GM23338 (cell line): ENCODE results near the gene ZCCHC10. TPM values are rescaled to one million over a fixed set of nuclear protein-coding genes. Genes with fewer than 3 reads are reported as not detected.

Source experiments
- ATAC-seq: fragments of 200-7000 bp; cut with Tn5 transposase; 3 replicates; pipeline ENCODE4 v1.9.1; 2020
- DNase-seq: peaks from one replicate; pipeline ENCODE4 v3.0.0-alpha.2; 2015; ENCODE audit warnings: low spot score
- H2AFZ ChIP-seq: fragments of 200-600 bp; sonication (generic); 2 replicates; pipeline ENCODE4 v1.8.0; 2016; ENCODE audit warnings: antibody characterized with exemption, mild to moderate bottlenecking, moderate library complexity
- H3F3A ChIP-seq: fragments of 200-600 bp; sonication (generic); replicated peaks from 2 replicates; pipeline ENCODE4 v1.8.0; 2017; ENCODE audit warnings: antibody characterized with exemption, mixed run types, low read depth
- H3K27ac ChIP-seq: fragments of 200-600 bp; sonication (generic); 2 replicates; pipeline ENCODE4 v1.6.1; 2016; ENCODE audit warnings: low read depth
- H3K27me3 ChIP-seq: fragments of 200-600 bp; sonication (generic); 2 replicates; pipeline ENCODE4 v1.8.0; 2016; ENCODE audit warnings: mild to moderate bottlenecking, mixed run types, moderate library complexity; ENCODE audit not compliant: insufficient read depth
- H3K36me3 ChIP-seq: fragments of 200-600 bp; sonication (generic); 2 replicates; pipeline ENCODE4 v1.8.0; 2016; ENCODE audit warnings: mild to moderate bottlenecking; ENCODE audit not compliant: insufficient read depth
- H3K4me1 ChIP-seq: fragments of 200-600 bp; sonication (generic); 2 replicates; pipeline ENCODE4 v1.8.0; 2016; ENCODE audit warnings: mild to moderate bottlenecking, moderate library complexity; ENCODE audit not compliant: insufficient read depth
- H3K4me2 ChIP-seq: fragments of 200-600 bp; sonication (generic); 2 replicates; pipeline ENCODE4 v1.7.1; 2017; ENCODE audit warnings: mixed run types
- H3K4me3 ChIP-seq: fragments of 200-600 bp; sonication (generic); 2 replicates; pipeline ENCODE4 v1.6.1; 2016; ENCODE audit warnings: mixed run types
- H3K79me2 ChIP-seq: fragments of 200-600 bp; sonication (generic); replicated peaks from 2 replicates; pipeline ENCODE4 v1.8.0; 2017; ENCODE audit warnings: mild to moderate bottlenecking; ENCODE audit not compliant: insufficient read depth
- H3K9me2 ChIP-seq: fragments of 200-600 bp; sonication (generic); 2 replicates; pipeline ENCODE4 v1.8.0; 2017; ENCODE audit not compliant: insufficient read depth
- H4K20me1 ChIP-seq: fragments of 200-600 bp; sonication (generic); replicated peaks from 2 replicates; pipeline ENCODE4 v1.8.0; 2017; ENCODE audit warnings: mild to moderate bottlenecking; ENCODE audit not compliant: insufficient read depth
- H3K27ac Mint-ChIP-seq: 2 replicates; pipeline ENCODE4 v1.8.0; 2020; ENCODE audit warnings: inconsistent platforms, mild to moderate bottlenecking, moderate library complexity, mixed read lengths
- H3K27me3 Mint-ChIP-seq: 3 replicates; pipeline ENCODE4 v1.8.0; 2022; ENCODE audit warnings: low read depth, mild to moderate bottlenecking, moderate library complexity, mixed read lengths, inconsistent platforms; ENCODE audit not compliant: insufficient read depth, poor library complexity
- H3K36me3 Mint-ChIP-seq: 3 replicates; pipeline ENCODE4 v1.8.0; 2021; ENCODE audit warnings: low read depth, mild to moderate bottlenecking, inconsistent platforms, moderate library complexity, mixed read lengths
- H3K4me1 Mint-ChIP-seq: 3 replicates; pipeline ENCODE4 v1.8.0; 2020; ENCODE audit warnings: mild to moderate bottlenecking, inconsistent platforms, mixed read lengths
- H3K4me3 Mint-ChIP-seq: 3 replicates; pipeline ENCODE4 v1.8.0; 2021; ENCODE audit warnings: moderate library complexity, mild to moderate bottlenecking, inconsistent platforms, mixed read lengths
- H3K9me3 Mint-ChIP-seq: 3 replicates; pipeline ENCODE4 v1.8.0; 2020; ENCODE audit warnings: moderate library complexity, mild to moderate bottlenecking, inconsistent platforms, mixed read lengths
- EZH2 ChIP-seq: fragments of 200-600 bp; sonication (generic); IDR thresholded peaks from one replicate; pipeline ENCODE4 v1.8.0; 2017; ENCODE audit warnings: antibody characterized with exemption, mild to moderate bottlenecking, low read depth; ENCODE audit not compliant: unreplicated experiment
- EZH2phosphoT487 ChIP-seq: fragments of 200-600 bp; sonication (generic); IDR thresholded peaks from one replicate; pipeline ENCODE4 v1.8.1; 2018; ENCODE audit warnings: antibody characterized with exemption; ENCODE audit not compliant: unreplicated experiment
- JUNB ChIP-seq: IDR thresholded peaks from one replicate; pipeline ENCODE4 v1.6.1; 2016; ENCODE audit warnings: antibody characterized with exemption; ENCODE audit not compliant: unreplicated experiment
- NANOG ChIP-seq: IDR thresholded peaks from 2 replicates; pipeline ENCODE4 v1.6.1; 2016; ENCODE audit warnings: antibody characterized with exemption, borderline replicate concordance
- POLR2AphosphoS5 ChIP-seq: IDR thresholded peaks from 2 replicates; pipeline ENCODE4 v1.6.1; 2016; ENCODE audit warnings: antibody characterized with exemption, low read depth
- STAT1 ChIP-seq: IDR thresholded peaks from one replicate; pipeline ENCODE4 v1.6.1; 2016; ENCODE audit warnings: antibody characterized with exemption; ENCODE audit not compliant: unreplicated experiment
- ZNF114 ChIP-seq: fragments of 250-450 bp; sonication (Bioruptor Pico); IDR thresholded peaks from 2 replicates; pipeline ENCODE4 v1.5.0; 2020; ENCODE audit warnings: mild to moderate bottlenecking, moderate library complexity
- ZNF331 ChIP-seq: fragments of 250-450 bp; sonication (Bioruptor Pico); IDR thresholded peaks from 2 replicates; pipeline ENCODE4 v1.5.0; 2020; ENCODE audit warnings: low read depth, mild to moderate bottlenecking, moderate library complexity
- polyA plus RNA-seq: library from polyadenylated mRNA; unstranded; fragments of >200 nt; fragmentation: Nextera tagmentation; extraction: Ambion mirVana; gene quantifications from 2 replicates; pipeline ENCODE4 v1.2.1, GENCODE V29; 2016
- total RNA-seq: library from RNA; depleted of rRNA; stranded (reverse); fragments of >200 nt; shearing (Covaris generic); gene quantifications from 2 replicates; pipeline ENCODE4 v1.2.3, GENCODE V29; 2014
- TF ChIP-seq, protein P1 (sequence below): IDR thresholded peaks from one replicate; pipeline ENCODE4 v1.6.1; 2018; ENCODE audit warnings: antibody characterized with exemption; ENCODE audit not compliant: unreplicated experiment

ZCCHC10 gene
- total and polyA plus RNA-seq, 2 experiments from 2014 or later: 25.3 to 90.1 TPM

DNA sequence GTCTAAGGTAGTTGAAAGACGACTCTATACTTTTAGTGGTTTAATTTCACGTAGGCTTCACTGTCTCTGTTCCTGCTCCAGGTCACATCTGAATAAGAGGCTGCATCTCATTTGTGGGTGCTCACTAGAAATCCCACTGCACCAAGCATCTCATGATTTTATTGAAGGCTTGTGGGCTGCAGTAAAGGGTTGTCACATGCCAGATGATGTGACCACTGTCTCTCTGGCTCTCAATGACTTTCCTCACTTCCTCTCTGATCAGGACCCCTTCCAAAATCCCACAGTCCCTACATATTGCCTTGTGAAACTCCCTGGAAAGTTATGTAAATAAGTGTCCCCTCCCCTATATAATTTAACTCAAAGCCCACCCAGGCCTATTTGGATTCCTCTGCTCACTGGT is 8.9 kb upstream of the ZCCHC10 start (continued):
- TF ChIP-seq JUNB (no peak), EZH2 (no peak), EZH2phosphoT487 (no peak), ZNF331 (CRISPR knock-in tag) (no peak), NANOG (no peak), POLR2AphosphoS5 (no peak)
- TF ChIP-seq, protein P1, sequence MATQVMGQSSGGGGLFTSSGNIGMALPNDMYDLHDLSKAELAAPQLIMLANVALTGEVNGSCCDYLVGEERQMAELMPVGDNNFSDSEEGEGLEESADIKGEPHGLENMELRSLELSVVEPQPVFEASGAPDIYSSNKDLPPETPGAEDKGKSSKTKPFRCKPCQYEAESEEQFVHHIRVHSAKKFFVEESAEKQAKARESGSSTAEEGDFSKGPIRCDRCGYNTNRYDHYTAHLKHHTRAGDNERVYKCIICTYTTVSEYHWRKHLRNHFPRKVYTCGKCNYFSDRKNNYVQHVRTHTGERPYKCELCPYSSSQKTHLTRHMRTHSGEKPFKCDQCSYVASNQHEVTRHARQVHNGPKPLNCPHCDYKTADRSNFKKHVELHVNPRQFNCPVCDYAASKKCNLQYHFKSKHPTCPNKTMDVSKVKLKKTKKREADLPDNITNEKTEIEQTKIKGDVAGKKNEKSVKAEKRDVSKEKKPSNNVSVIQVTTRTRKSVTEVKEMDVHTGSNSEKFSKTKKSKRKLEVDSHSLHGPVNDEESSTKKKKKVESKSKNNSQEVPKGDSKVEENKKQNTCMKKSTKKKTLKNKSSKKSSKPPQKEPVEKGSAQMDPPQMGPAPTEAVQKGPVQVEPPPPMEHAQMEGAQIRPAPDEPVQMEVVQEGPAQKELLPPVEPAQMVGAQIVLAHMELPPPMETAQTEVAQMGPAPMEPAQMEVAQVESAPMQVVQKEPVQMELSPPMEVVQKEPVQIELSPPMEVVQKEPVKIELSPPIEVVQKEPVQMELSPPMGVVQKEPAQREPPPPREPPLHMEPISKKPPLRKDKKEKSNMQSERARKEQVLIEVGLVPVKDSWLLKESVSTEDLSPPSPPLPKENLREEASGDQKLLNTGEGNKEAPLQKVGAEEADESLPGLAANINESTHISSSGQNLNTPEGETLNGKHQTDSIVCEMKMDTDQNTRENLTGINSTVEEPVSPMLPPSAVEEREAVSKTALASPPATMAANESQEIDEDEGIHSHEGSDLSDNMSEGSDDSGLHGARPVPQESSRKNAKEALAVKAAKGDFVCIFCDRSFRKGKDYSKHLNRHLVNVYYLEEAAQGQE: no peak

GRCh38 chr5:133034064-133034463 is 7.7 kb upstream of the ZCCHC10 start:
- Histone ChIP-seq H3K4me1 (no peaks in the 10 kb centered on the region), H4K20me1 (no peaks in the 10 kb centered on the region), H3K36me3 (no peaks in the 10 kb centered on the region), H3K27me3 (no peaks in the 10 kb centered on the region), H3F3A (no peaks in the 10 kb centered on the region), H3K79me2 (no peaks in the 10 kb centered on the region), H3K4me3 (no peak overlapping the region), H3K9me2 (no peaks in the 10 kb centered on the region), H3K4me2 (no peak overlapping the region), H2AFZ (0 out of 2 replicates have a peak overlapping the region, but pooled peaks have one; percentile 84), H3K27ac (no peak overlapping the region)
- no peaks in the 10 kb centered on the region for H3K9me3 Mint-ChIP-seq
- no peaks in the 10 kb centered on the region for H3K27me3 Mint-ChIP-seq
- no peak overlapping the region for H3K4me3 Mint-ChIP-seq
- no peak overlapping the region for H3K27ac Mint-ChIP-seq
- ATAC-seq (no peak), DNase-seq (no peak)
- H3K36me3 Mint-ChIP-seq: no peaks in the 10 kb centered on the region
- H3K4me1 Mint-ChIP-seq: peaks cover 8% of the 10 kb centered on the region; the same call in 1 of the 3 replicates
- TF ChIP-seq STAT1: no peak

DNA sequence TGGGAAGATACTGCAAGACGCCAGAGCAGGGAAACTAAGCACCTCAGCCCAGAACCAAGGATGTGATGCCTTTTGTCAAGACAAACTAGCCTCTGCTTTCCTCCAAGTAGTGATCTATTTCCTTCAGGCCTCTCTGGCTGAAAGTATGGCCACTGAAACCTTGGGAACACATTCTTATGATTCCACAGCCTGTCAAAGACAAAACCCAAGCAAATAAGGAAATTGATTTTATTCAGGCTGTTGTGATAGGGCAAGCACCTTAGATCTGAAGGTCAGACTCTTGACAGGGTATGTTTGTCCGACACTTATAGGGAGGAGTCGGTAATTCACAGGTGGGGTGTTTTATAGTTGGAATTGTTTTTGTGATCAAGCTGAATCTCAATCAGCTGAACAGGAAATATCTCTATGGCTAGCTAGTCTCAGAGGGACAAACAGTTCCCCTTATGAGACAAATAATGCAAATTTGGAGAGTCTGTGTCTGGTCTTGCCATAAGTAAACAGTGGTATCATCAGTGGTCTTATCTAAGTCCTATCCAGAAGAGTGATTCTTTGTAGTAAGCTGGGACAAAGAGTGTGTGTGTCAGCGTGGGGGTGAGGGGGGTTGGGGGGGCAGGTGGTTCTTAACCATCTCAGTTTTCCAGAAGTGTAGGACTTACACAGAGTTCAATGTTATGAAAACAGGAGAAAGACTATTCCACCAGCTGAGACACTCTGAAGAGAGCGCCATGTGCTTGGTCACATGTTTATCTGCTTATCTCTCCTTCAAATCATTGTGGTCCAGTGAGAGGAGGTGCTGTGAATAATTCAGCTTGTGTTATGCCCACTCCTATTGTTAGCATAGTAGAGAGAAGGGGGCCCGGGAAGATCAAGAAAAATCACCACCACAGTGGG is 6.7 kb upstream of the ZCCHC10 start:
- Histone ChIP-seq H3K27me3 (no peaks in the 10 kb centered on the region), H3K9me2 (no peaks in the 10 kb centered on the region), H3K27ac (no peak overlapping the region), H2AFZ (peak overlapping the region; percentile 43; the same call in 1 of the 2 replicates), H3K4me2 (no peak overlapping the region), H3F3A (no peaks in the 10 kb centered on the region), H3K4me3 (no peak overlapping the region), H3K4me1 (no peaks in the 10 kb centered on the region), H3K36me3 (no peaks in the 10 kb centered on the region), H3K79me2 (no peaks in the 10 kb centered on the region), H4K20me1 (no peaks in the 10 kb centered on the region)
- Mint-ChIP-seq H3K27ac (no peak overlapping the region), H3K4me1 (peaks cover 8% of the 10 kb centered on the region; the same call in 1 of the 3 replicates), H3K4me3 (no peak overlapping the region), H3K36me3 (no peaks in the 10 kb centered on the region), H3K9me3 (no peaks in the 10 kb centered on the region), H3K27me3 (no peaks in the 10 kb centered on the region)
- no peak for ATAC-seq
- TF ChIP-seq NANOG: no peak
- TF ChIP-seq ZNF114 (CRISPR knock-in tag): no peak
- peak; percentile 21 for DNase-seq
